ENCODE results near the gene KMT2D. TPM values are rescaled to one million over a fixed set of nuclear protein-coding genes. Genes with fewer than 3 reads are reported as not detected.

Gene KMT2D
- total and polyA plus RNA-seq, 2 experiments from 2014 or later = 8.2 to 10.3 TPM

GRCh38 chr12:49032276-49032675 is 28.3 kb downstream of the KMT2D start:
- Histone ChIP-seq H3K4me3 (no peak overlapping the region), H3K27ac (no peak overlapping the region), H2AFZ (no peak overlapping the region), H3K36me3 (ENCODE audit: low read depth) (peaks cover 19% of the 10 kb centered on the region), H3K4me1 (ENCODE audit: insufficient read depth) (no peaks in the 10 kb centered on the region), H3K9me3 (ENCODE audit: low read depth) (no peaks in the 10 kb centered on the region), H3K79me2 (ENCODE audit: insufficient read depth) (peaks cover 14% of the 10 kb centered on the region), H4K20me1 (ENCODE audit: insufficient read depth) (no peaks in the 10 kb centered on the region), H3K9ac (no peak overlapping the region), H3F3A (ENCODE audit: insufficient read depth) (no peaks in the 10 kb centered on the region), H3K9me2 (ENCODE audit: insufficient read depth) (no peaks in the 10 kb centered on the region), H3K27me3 (replicated peaks; ENCODE audit: insufficient read depth) (no peaks in the 10 kb centered on the region), H3K4me2 (ENCODE audit: unreplicated experiment) (no peak overlapping the region)
- DNase-seq = no peak
- TF ChIP-seq EZH2phosphoT487 (IDR thresholded peaks at IDR 0.05; ENCODE audit: insufficient read depth, low read depth) (no peak), EZH2 (IDR thresholded peaks at IDR 0.05; ENCODE audit: insufficient read depth, poor library complexity, severe bottlenecking) (no peak)
- 79 to 80% methylated on average over 4 of the region's 4 CpGs for WGBS, 2 experiments (ENCODE audit: low coverage in 1 of 2, low lambda C conversion rate in 2 of 2, missing lambda C conversion rate in 2 of 2)
- in situ Hi-C loops (cut with MboI) = no loop called here

GRCh38 chr12:49031573-49032161 is 28.9 kb downstream of the KMT2D start:
- H3F3A ChIP-seq (ENCODE audit: insufficient read depth) = no peaks in the 10 kb centered on the region
- peaks cover 16% of the 10 kb centered on the region for H3K36me3 ChIP-seq (ENCODE audit: low read depth)
- no peaks in the 10 kb centered on the region for H4K20me1 ChIP-seq (ENCODE audit: insufficient read depth)
- no peak overlapping the region for H2AFZ ChIP-seq
- H3K27ac ChIP-seq = no peak overlapping the region
- DNase-seq = no peak
- no peaks in the 10 kb centered on the region for H3K9me2 ChIP-seq (ENCODE audit: insufficient read depth)
- no peak overlapping the region for H3K4me3 ChIP-seq
- in situ Hi-C loops (cut with MboI) = no loop called here
- 79 to 92% methylated on average over 7 to 8 of the region's 8 CpGs for WGBS, 2 experiments (ENCODE audit: low coverage in 1 of 2, low lambda C conversion rate in 2 of 2, missing lambda C conversion rate in 2 of 2)
- H3K27me3 ChIP-seq (replicated peaks; ENCODE audit: insufficient read depth) = no peaks in the 10 kb centered on the region
- no peaks in the 10 kb centered on the region for H3K9me3 ChIP-seq (ENCODE audit: low read depth)
- no peaks in the 10 kb centered on the region for H3K4me1 ChIP-seq (ENCODE audit: insufficient read depth)
- TF ChIP-seq EZH2 (IDR thresholded peaks at IDR 0.05; ENCODE audit: insufficient read depth, poor library complexity, severe bottlenecking) (no peak), EZH2phosphoT487 (IDR thresholded peaks at IDR 0.05; ENCODE audit: insufficient read depth, low read depth) (no peak)
- H3K79me2 ChIP-seq (ENCODE audit: insufficient read depth) = peaks cover 12% of the 10 kb centered on the region
- H3K9ac ChIP-seq = no peak overlapping the region
- H3K4me2 ChIP-seq (ENCODE audit: unreplicated experiment) = no peak overlapping the region

GRCh38 chr12:49030714-49031572 is 29.7 kb downstream of the KMT2D start:
- H3K79me2 ChIP-seq (ENCODE audit: insufficient read depth) = peaks cover 9% of the 10 kb centered on the region; the same call in 1 of the 2 replicates
- no peaks in the 10 kb centered on the region for H3K9me2 ChIP-seq (ENCODE audit: insufficient read depth)
- TF ChIP-seq EZH2phosphoT487 (IDR thresholded peaks at IDR 0.05; ENCODE audit: insufficient read depth, low read depth) (no peak), EZH2 (IDR thresholded peaks at IDR 0.05; ENCODE audit: insufficient read depth, poor library complexity, severe bottlenecking) (no peak)
- peaks cover 17% of the 10 kb centered on the region for H3K36me3 ChIP-seq (ENCODE audit: low read depth)
- no peaks in the 10 kb centered on the region for H3K9me3 ChIP-seq (ENCODE audit: low read depth)
- H3K4me2 ChIP-seq (ENCODE audit: unreplicated experiment) = no peak overlapping the region
- WGBS, 2 experiments (ENCODE audit: low coverage in 1 of 2, low lambda C conversion rate in 2 of 2, missing lambda C conversion rate in 2 of 2) = 83 to 85% methylated on average over 19 of the region's 19 CpGs
- H3K9ac ChIP-seq = no peak overlapping the region
- DNase-seq = no peak
- no peaks in the 10 kb centered on the region for H3F3A ChIP-seq (ENCODE audit: insufficient read depth)
- no peak overlapping the region for H3K27ac ChIP-seq
- H3K4me1 ChIP-seq (ENCODE audit: insufficient read depth) = no peaks in the 10 kb centered on the region
- H3K27me3 ChIP-seq (replicated peaks; ENCODE audit: insufficient read depth) = no peaks in the 10 kb centered on the region
- in situ Hi-C loops (cut with MboI) = no loop called here
- no peak overlapping the region for H2AFZ ChIP-seq
- no peaks in the 10 kb centered on the region for H4K20me1 ChIP-seq (ENCODE audit: insufficient read depth)
- H3K4me3 ChIP-seq = no peak overlapping the region

- 90 to 92% methylated on average over 4 to 8 of the region's 8 CpGs for WGBS, 2 experiments (ENCODE audit: low coverage in 1 of 2, low lambda C conversion rate in 2 of 2, missing lambda C conversion rate in 2 of 2)
These were observed 30.5 kb downstream of the KMT2D start for GRCh38 chr12:49030119-49030518.

More at GRCh38 chr12:49030119-49030518, 30.5 kb downstream of the KMT2D start:
- H3F3A ChIP-seq (ENCODE audit: insufficient read depth) = no peaks in the 10 kb centered on the region
- no peaks in the 10 kb centered on the region for H3K9me2 ChIP-seq (ENCODE audit: insufficient read depth)
- peaks cover 9% of the 10 kb centered on the region; the same call in 1 of the 2 replicates for H3K79me2 ChIP-seq (ENCODE audit: insufficient read depth)
- TF ChIP-seq EZH2 (IDR thresholded peaks at IDR 0.05; ENCODE audit: insufficient read depth, poor library complexity, severe bottlenecking) (no peak), EZH2phosphoT487 (IDR thresholded peaks at IDR 0.05; ENCODE audit: insufficient read depth, low read depth) (no peak)
- H3K4me3 ChIP-seq = no peak overlapping the region
- H3K27me3 ChIP-seq (replicated peaks; ENCODE audit: insufficient read depth) = no peaks in the 10 kb centered on the region
- no peak overlapping the region for H3K4me2 ChIP-seq (ENCODE audit: unreplicated experiment)
- H4K20me1 ChIP-seq (ENCODE audit: insufficient read depth) = no peaks in the 10 kb centered on the region
- peaks cover 25% of the 10 kb centered on the region for H3K36me3 ChIP-seq (ENCODE audit: low read depth)
- H3K27ac ChIP-seq = no peak overlapping the region
- no peaks in the 10 kb centered on the region for H3K9me3 ChIP-seq (ENCODE audit: low read depth)
- no peaks in the 10 kb centered on the region for H3K4me1 ChIP-seq (ENCODE audit: insufficient read depth)
- DNase-seq = no peak
- in situ Hi-C loops (cut with MboI) = no loop called here
- H2AFZ ChIP-seq = no peak overlapping the region
- H3K9ac ChIP-seq = no peak overlapping the region

Data from GM23248 (cell line).